Gastrocnemius medialis (tissue), 4 donors: ENCODE measurements around the gene USP9Y. TPM values are rescaled to one million over a fixed set of nuclear protein-coding genes. Genes with fewer than 3 reads are reported as not detected.

Experiments used
- ATAC-seq, 2 donors: fragments of 150-250 bp; one replicate each; pipeline ENCODE4 v1.9.1; 2016
- DNase-seq, 2 donors: peaks; one replicate each; pipeline ENCODE4 v3.0.0-alpha.2; 2019
- H3K27ac ChIP-seq, 4 donors: fragments of 200-600 bp; sonication (generic); 1 replicate in 1 of 4; 2 replicates in 3 of 4; pipeline ENCODE4 v1.5.1; 2016 to 2018; ENCODE audit warnings: mild to moderate bottlenecking in 2 of 4, moderate library complexity in 1 of 4
- H3K27me3 ChIP-seq, 3 donors: fragments of 200-600 bp; sonication (generic) in 2 of 3; 1 replicate in 1 of 3; 2 replicates in 2 of 3; pipeline versions ENCODE4 v1.5.1 to v1.6.0; 2016 to 2019; ENCODE audit warnings: mild to moderate bottlenecking in 1 of 3, moderate library complexity in 1 of 3
- H3K36me3 ChIP-seq, 2 donors: fragments of 200-600 bp; sonication (generic) in 1 of 2; one replicate each; pipeline ENCODE4 v1.5.1; 2017 to 2018
- H3K4me1 ChIP-seq, 2 donors: fragments of 200-600 bp; sonication (generic) in 1 of 2; one replicate each; pipeline ENCODE4 v1.5.1; 2016 to 2017; ENCODE audit warnings: mild to moderate bottlenecking in 2 of 2
- H3K4me3 ChIP-seq, 4 donors: fragments of 200-600 bp; sonication (generic) in 3 of 4; 1 replicate in 1 of 4; 2 replicates in 3 of 4; pipeline ENCODE4 v1.5.1; 2016 to 2019; ENCODE audit warnings: mild to moderate bottlenecking in 2 of 4
- H3K9me3 ChIP-seq, 3 donors: fragments of 200-600 bp; sonication (generic) in 2 of 3; 1 replicate in 1 of 3; 2 replicates in 2 of 3; pipeline ENCODE4 v1.5.1; 2016 to 2019
- CTCF ChIP-seq, 5 experiments: fragments of 450-650 bp in 3 of 5; fragments of 200-600 bp in 2 of 5; sonication (generic) in 2 of 5; IDR thresholded peaks in 4 of 5; conservative IDR thresholded peaks in 1 of 5; 1 replicate in 4 of 5; 2 replicates in 1 of 5; pipeline ENCODE4 v1.5.1; 2016 to 2019; ENCODE audit warnings: antibody characterized with exemption in 5 of 5, mild to moderate bottlenecking in 3 of 5, moderate library complexity in 3 of 5
- POLR2A ChIP-seq, 2 donors: fragments of 450-650 bp; IDR thresholded peaks; one replicate each; pipeline ENCODE4 v1.6.1; 2017; ENCODE audit warnings: antibody characterized with exemption in 2 of 2, mild to moderate bottlenecking in 2 of 2, moderate library complexity in 2 of 2
- in situ Hi-C, 4 donors: fragments of 200-750 bp; cut with MboI; loops; one replicate each; pipeline versions ENCODE4 v1.15.0 to v1.8.0; 2017; ENCODE audit warnings: low sequenced_read_pairs in 4 of 4
- intact Hi-C: fragments of 100-400 bp; cut with DNase I; formaldehyde crosslinking; loops from one replicate; pipeline ENCODE4 v1.15.1; 2023; ENCODE audit warnings: low total_unique reads
- total RNA-seq, 4 donors: library from RNA; depleted of rRNA; stranded (reverse); fragments of >200 nt; gene quantifications; one replicate each; pipeline versions ENCODE4 v1.1.0 to v1.2.3, GENCODE V29; 2016

USP9Y gene
- total RNA-seq, 4 donors from 2014 or later, result 6.7 to 14.3 TPM; not detected in 2

DNA sequence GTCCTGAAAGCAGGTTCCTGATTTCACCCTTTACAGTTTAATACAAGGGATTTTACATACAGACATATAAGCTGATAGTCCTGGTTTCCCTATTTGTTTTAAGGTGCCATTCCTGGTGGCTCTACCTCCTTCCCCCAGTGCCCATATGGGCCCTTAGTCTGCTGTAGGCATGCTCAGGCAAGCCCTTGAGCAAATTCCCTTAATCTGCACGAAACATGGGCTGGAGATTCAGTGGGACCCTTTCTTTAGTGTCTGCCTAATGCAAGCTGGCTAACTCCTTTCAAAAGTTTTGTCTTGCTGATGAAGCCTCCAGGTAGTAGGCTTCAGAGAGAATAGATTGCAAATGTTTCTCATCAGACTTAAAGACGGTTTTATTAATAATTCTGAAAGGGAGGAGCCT, 22.9 kb upstream of the USP9Y start:
- Histone ChIP-seq H3K27ac (no peak overlapping the region), H3K36me3 (no peaks in the 10 kb centered on the region), H3K9me3 (no peaks in the 10 kb centered on the region), H3K4me1 (no peaks in the 10 kb centered on the region), H3K27me3 (no peaks in the 10 kb centered on the region), H3K4me3 (no peak overlapping the region)
- in situ Hi-C loops, result no loop called here
- DNase-seq (no peak), ATAC-seq (no peak)
- TF ChIP-seq POLR2A (IDR thresholded peaks at IDR 0.05) (no peak), CTCF (IDR thresholded peaks at IDR 0.05 in 4 of 5, conservative IDR thresholded peaks at IDR 0.05 in 1 of 5) (no peak)
- intact Hi-C loops, result no loop called here

GRCh38 chrY:12681535-12681934, 19.5 kb upstream of the USP9Y start:
- in situ Hi-C loops, result no loop called here
- Histone ChIP-seq H3K4me3 (no peak overlapping the region), H3K4me1 (no peaks in the 10 kb centered on the region), H3K27me3 (no peaks in the 10 kb centered on the region), H3K9me3 (no peaks in the 10 kb centered on the region), H3K27ac (no peak overlapping the region), H3K36me3 (no peaks in the 10 kb centered on the region)
- DNase-seq (no peak), ATAC-seq (no peak)
- TF ChIP-seq POLR2A (IDR thresholded peaks at IDR 0.05) (no peak), CTCF (IDR thresholded peaks at IDR 0.05 in 4 of 5, conservative IDR thresholded peaks at IDR 0.05 in 1 of 5) (no peak)
- intact Hi-C loops, result no loop called here

GRCh38 chrY:12688337-12688736, 12.7 kb upstream of the USP9Y start:
- no peaks in the 10 kb centered on the region for H3K36me3 ChIP-seq
- H3K9me3 ChIP-seq, result no peaks in the 10 kb centered on the region
- in situ Hi-C loops (no loop called here), intact Hi-C loops (no loop called here)
- no peak overlapping the region for H3K27ac ChIP-seq
- H3K27me3 ChIP-seq, result no peaks in the 10 kb centered on the region
- H3K4me3 ChIP-seq, result no peak overlapping the region
- H3K4me1 ChIP-seq, result no peaks in the 10 kb centered on the region
- ATAC-seq (no peak), DNase-seq (no peak)
- TF ChIP-seq CTCF (IDR thresholded peaks at IDR 0.05 in 4 of 5, conservative IDR thresholded peaks at IDR 0.05 in 1 of 5) (no peak), POLR2A (IDR thresholded peaks at IDR 0.05) (no peak)

DNA sequence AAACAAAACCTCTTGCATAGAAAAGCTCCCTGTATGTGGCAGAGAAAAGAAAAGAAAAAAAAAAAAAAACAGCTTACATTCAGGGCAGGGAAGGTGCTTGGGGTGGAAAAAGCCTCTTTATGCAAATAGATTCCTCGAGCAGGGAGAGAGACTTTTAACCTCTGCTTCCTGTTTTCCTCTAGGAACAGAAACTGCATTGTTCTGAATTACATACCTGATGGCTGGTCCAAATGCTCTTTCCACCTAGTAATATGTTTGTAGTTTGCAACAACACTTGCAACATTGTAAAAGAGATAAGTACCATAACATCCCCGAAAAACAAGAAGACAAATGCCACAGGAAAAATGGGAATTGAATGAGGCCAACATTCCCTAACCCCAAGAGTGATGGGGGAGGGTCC, 944 bp upstream of the USP9Y start:
- no peaks in the 10 kb centered on the region for H3K27me3 ChIP-seq
- no peaks in the 10 kb centered on the region for H3K36me3 ChIP-seq
- H3K4me3 ChIP-seq, result no peak overlapping the region
- DNase-seq (no peak), ATAC-seq (no peak)
- no peak overlapping the region for H3K27ac ChIP-seq
- intact Hi-C loops (no loop called here), in situ Hi-C loops (no loop called here)
- no peaks in the 10 kb centered on the region for H3K9me3 ChIP-seq
- no peaks in the 10 kb centered on the region for H3K4me1 ChIP-seq
- TF ChIP-seq POLR2A (IDR thresholded peaks at IDR 0.05), result no peak
- no peak for TF ChIP-seq CTCF (IDR thresholded peaks at IDR 0.05 in 4 of 5, conservative IDR thresholded peaks at IDR 0.05 in 1 of 5)

DNA sequence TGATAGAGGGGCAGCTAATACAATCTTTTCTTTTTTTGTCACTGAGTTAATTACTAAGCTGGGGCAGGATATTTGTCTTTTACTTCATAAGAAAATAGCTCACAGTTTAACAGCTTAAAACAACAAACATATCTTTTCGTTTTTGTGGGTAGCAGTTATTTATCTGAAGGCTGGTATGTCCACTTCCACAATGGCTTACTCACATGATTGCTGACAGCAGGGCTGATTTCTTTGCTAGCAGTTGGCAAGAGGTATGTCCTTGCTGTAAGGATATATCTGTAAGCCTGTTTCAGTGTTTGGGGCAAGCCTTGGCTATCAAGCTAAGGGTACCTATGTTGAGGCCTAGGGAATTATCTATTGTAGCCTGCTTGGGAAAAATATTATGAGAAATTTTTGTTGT, 1.1 kb downstream of the USP9Y start:
- Histone ChIP-seq H3K36me3 (no peaks in the 10 kb centered on the region), H3K4me1 (no peaks in the 10 kb centered on the region), H3K27ac (no peak overlapping the region), H3K4me3 (no peak overlapping the region), H3K9me3 (no peaks in the 10 kb centered on the region), H3K27me3 (no peaks in the 10 kb centered on the region)
- TF ChIP-seq CTCF (IDR thresholded peaks at IDR 0.05 in 4 of 5, conservative IDR thresholded peaks at IDR 0.05 in 1 of 5) (no peak), POLR2A (IDR thresholded peaks at IDR 0.05) (no peak)
- intact Hi-C loops (no loop called here), in situ Hi-C loops (no loop called here)
- DNase-seq (no peak), ATAC-seq (no peak)
